HCT116 (cell line): ENCODE measurements around the gene ZDHHC22. TPM values are rescaled to one million over a fixed set of nuclear protein-coding genes. Genes with fewer than 3 reads are reported as not detected.

Experiments used
- ATAC-seq: fragments of 200-7000 bp; cut with Tn5 transposase; 2 replicates; pipeline ENCODE4 v1.9.1; 2020; ENCODE audit warnings: mild to moderate bottlenecking, moderate library complexity
- BruUV-seq: library from RNA; stranded (reverse); fragments of 400-500 nt; replicated peaks from 2 replicates; lab custom pipeline; 2021; lab: Mats Ljungman, UMichigan
- CTCF ChIA-PET: fragments of 300-600 bp; sonication (Branson Sonifier 250); formaldehyde crosslinking; loops from one replicate; lab custom pipeline; 2021; ENCODE audit warnings: antibody characterized with exemption; lab: Charles Lee
- POLR2A ChIA-PET: fragments of 300-600, 350-600 bp; sonication (Branson Sonifier 250); formaldehyde crosslinking; loops from one replicate; lab custom pipeline; 2021; ENCODE audit warnings: antibody characterized with exemption; lab: Charles Lee
- RAD21 ChIA-PET, 2 experiments: fragments of 300-600 bp; sonication (Branson Sonifier 250); formaldehyde crosslinking; loops; one replicate each; lab custom pipeline; 2023; ENCODE audit warnings: low total read pairs in 2 of 2; ENCODE audit not compliant: uncharacterized antibody in 2 of 2, unreplicated experiment in 2 of 2, low non-redundant PET in 1 of 2; lab: Charles Lee
- DNase-seq: peaks from one replicate; pipeline ENCODE4 v3.0.0-alpha.2; 2010; ENCODE audit warnings: low read depth, low spot score
- H2AFZ ChIP-seq: fragments of 200-600 bp; shearing (Covaris generic), sonication (generic); 2 replicates; pipeline ENCODE4 v1.6.1; 2017; ENCODE audit warnings: low read depth, mixed run types, mixed read lengths, antibody characterized with exemption, low read length; ENCODE audit not compliant: poor library complexity, severe bottlenecking
- H3K27ac ChIP-seq: 2 replicates; pipeline ENCODE4 v1.5.1; 2012; ENCODE audit warnings: low read depth, low read length
- H3K27me3 ChIP-seq: fragments of 200-600 bp; sonication (generic); 2 replicates; pipeline ENCODE4 v1.6.1; 2016; ENCODE audit warnings: mixed run types, low read length, mixed read lengths; ENCODE audit not compliant: insufficient read depth
- H3K36me3 ChIP-seq, 2 experiments: fragments of 200-500 bp in 1 of 2; fragments of 200-600 bp in 1 of 2; sonication (Bioruptor generic) in 1 of 2; sonication (generic) in 1 of 2; 2 replicates each; pipeline versions ENCODE4 v1.5.1 to v1.6.1; 2014 to 2016; ENCODE audit warnings: low read length in 2 of 2, inconsistent platforms in 1 of 2, mixed read lengths in 1 of 2, mixed run types in 1 of 2; ENCODE audit not compliant: insufficient read depth in 2 of 2, control insufficient read depth in 1 of 2
- H3K4me1 ChIP-seq, 2 experiments: fragments of 200-600 bp in 1 of 2; sonication (generic) in 1 of 2; 2 replicates each; pipeline versions ENCODE4 v1.5.1 to v1.6.1; 2012 to 2017; ENCODE audit warnings: low read length in 2 of 2, inconsistent platforms in 1 of 2, mild to moderate bottlenecking in 1 of 2, mixed read lengths in 1 of 2, mixed run types in 1 of 2, moderate library complexity in 1 of 2; ENCODE audit not compliant: insufficient read depth in 2 of 2, control insufficient read depth in 1 of 2
- H3K4me2 ChIP-seq: fragments of 200-600 bp; sonication (generic); 2 replicates; pipeline ENCODE4 v1.6.1; 2017; ENCODE audit warnings: mixed run types, low read length, mixed read lengths
- H3K4me3 ChIP-seq, 2 experiments: fragments of 200-600 bp in 1 of 2; sonication (generic) in 1 of 2; replicated peaks in 1 of 2; 2 replicates each; pipeline ENCODE4 v1.5.1; 2011 to 2016; ENCODE audit warnings: low read length in 2 of 2, control low read depth in 1 of 2, low read depth in 1 of 2, mild to moderate bottlenecking in 1 of 2, mixed read lengths in 1 of 2, mixed run types in 1 of 2
- H3K79me2 ChIP-seq: fragments of 200-600 bp; sonication (generic); 2 replicates; pipeline ENCODE4 v1.6.1; 2017; ENCODE audit warnings: mild to moderate bottlenecking, mixed run types, low read length, moderate library complexity, mixed read lengths; ENCODE audit not compliant: insufficient read depth
- H3K9ac ChIP-seq: fragments of 200-600 bp; sonication (generic); 2 replicates; pipeline ENCODE4 v1.6.1; 2016; ENCODE audit warnings: low read length, mixed read lengths
- H3K9me2 ChIP-seq: fragments of 200-600 bp; sonication (generic), shearing (Covaris generic); 2 replicates; pipeline ENCODE4 v1.6.1; 2017; ENCODE audit warnings: mixed run types, mild to moderate bottlenecking, moderate library complexity; ENCODE audit not compliant: insufficient read depth
- H3K9me3 ChIP-seq, 2 experiments: fragments of 200-500 bp in 1 of 2; fragments of 200-600 bp in 1 of 2; sonication (Bioruptor generic) in 1 of 2; sonication (generic) in 1 of 2; 2 replicates each; pipeline ENCODE4 v1.6.1; 2014 to 2017; ENCODE audit warnings: low read length in 2 of 2, mixed read lengths in 2 of 2, inconsistent platforms in 1 of 2, low read depth in 1 of 2, mild to moderate bottlenecking in 1 of 2, mixed run types in 1 of 2, moderate library complexity in 1 of 2; ENCODE audit not compliant: control insufficient read depth in 1 of 2, insufficient read depth in 1 of 2
- H4K20me1 ChIP-seq: fragments of 200-600 bp; sonication (generic), shearing (Covaris generic); 2 replicates; pipeline ENCODE4 v1.6.1; 2017; ENCODE audit warnings: mixed run types, mild to moderate bottlenecking, moderate library complexity; ENCODE audit not compliant: insufficient read depth
- CBX3 ChIP-seq: IDR thresholded peaks from 2 replicates; pipeline ENCODE4 v1.6.1; 2012; ENCODE audit warnings: low read depth
- CEBPB ChIP-seq: IDR thresholded peaks from 2 replicates; pipeline ENCODE4 v1.6.1; 2012; ENCODE audit warnings: low read depth
- CTCF ChIP-seq, 3 experiments: fragments of 200-600 bp in 1 of 3; sonication (generic) in 1 of 3; IDR thresholded peaks in 2 of 3; conservative IDR thresholded peaks in 1 of 3; 2 replicates each; pipeline ENCODE4 v1.5.1; 2012 to 2017; ENCODE audit warnings: low read depth in 2 of 3, low read length in 2 of 3, antibody characterized with exemption in 1 of 3, borderline replicate concordance in 1 of 3, control low read depth in 1 of 3, mild to moderate bottlenecking in 1 of 3, mixed read lengths in 1 of 3, mixed run types in 1 of 3, moderate library complexity in 1 of 3; ENCODE audit not compliant: insufficient read depth in 1 of 3
- EGR1 ChIP-seq: IDR thresholded peaks from 2 replicates; pipeline ENCODE4 v1.6.1; 2012; ENCODE audit warnings: low read depth
- ELF1 ChIP-seq: IDR thresholded peaks from 2 replicates; pipeline ENCODE4 v1.6.1; 2012; ENCODE audit warnings: low read depth, borderline replicate concordance
- EZH2 ChIP-seq: fragments of 200-600 bp; sonication (generic); IDR thresholded peaks from 2 replicates; pipeline ENCODE4 v1.6.1; 2017; ENCODE audit warnings: antibody characterized with exemption, mixed run types
- FOSL1 ChIP-seq: IDR thresholded peaks from 2 replicates; pipeline ENCODE4 v1.6.1; 2012; ENCODE audit warnings: low read depth
- JUND ChIP-seq: IDR thresholded peaks from 2 replicates; pipeline ENCODE4 v1.6.1; 2012
- MAX ChIP-seq: IDR thresholded peaks from 2 replicates; pipeline ENCODE4 v1.6.1; 2012
- POLR2AphosphoS5 ChIP-seq: IDR thresholded peaks from 2 replicates; pipeline ENCODE4 v1.6.1; 2011; ENCODE audit warnings: mild to moderate bottlenecking, low read depth, low read length, moderate library complexity
- RAD21 ChIP-seq: IDR thresholded peaks from 2 replicates; pipeline ENCODE4 v1.6.1; 2012; ENCODE audit warnings: low read depth, mild to moderate bottlenecking
- SRF ChIP-seq: IDR thresholded peaks from 2 replicates; pipeline ENCODE4 v1.6.1; 2012; ENCODE audit warnings: low read depth
- YY1 ChIP-seq: IDR thresholded peaks from 2 replicates; pipeline ENCODE4 v1.6.1; 2011; ENCODE audit warnings: low read length, low read depth, moderate library complexity, mild to moderate bottlenecking; ENCODE audit not compliant: insufficient replicate concordance; ENCODE audit errors: extremely low read depth
- ZBTB33 ChIP-seq: IDR thresholded peaks from 2 replicates; pipeline ENCODE4 v1.6.1; 2011; ENCODE audit warnings: mild to moderate bottlenecking, low read length, moderate library complexity; ENCODE audit not compliant: insufficient replicate concordance; ENCODE audit errors: extremely low read depth
- ZFX ChIP-seq: fragments of 450-650 bp; IDR thresholded peaks from 2 replicates; pipeline ENCODE4 v1.6.1; 2017
- intact Hi-C: fragments of 100-400 bp; cut with micrococcal nuclease; formaldehyde crosslinking; loops from 2 replicates; pipeline ENCODE4 v1.10.0; 2022
- total RNA-seq: library from RNA; stranded (reverse); gene quantifications from one replicate; pipeline ENCODE4 v1.2.1, GENCODE V29; 2021; ENCODE audit not compliant: unreplicated experiment
- TF ChIP-seq, protein P1 (sequence below): IDR thresholded peaks from 2 replicates; pipeline ENCODE4 v1.6.1; 2012

Gene ZDHHC22
- total RNA-seq, 1 experiment from 2014 or later: 0.10 TPM

DNA sequence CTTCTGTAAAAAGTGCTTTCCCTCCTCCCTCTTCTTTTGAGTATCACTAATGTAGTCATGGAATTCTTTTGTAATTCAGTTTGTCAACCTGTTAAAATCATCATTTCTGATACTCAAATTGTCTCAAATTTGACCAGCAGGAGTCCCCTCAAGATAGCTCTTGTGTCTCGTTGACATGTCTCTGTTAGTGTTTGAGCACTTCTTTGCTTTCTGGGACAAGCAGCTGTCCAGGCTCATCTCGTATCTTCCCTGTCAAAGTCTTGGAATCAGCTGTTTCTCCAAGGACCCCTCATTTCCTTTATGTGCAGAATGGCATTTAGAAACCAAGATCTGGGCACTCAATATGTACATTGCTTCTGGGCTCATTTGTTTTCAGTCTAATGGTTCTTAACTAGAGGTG lies 32.8 kb downstream of the ZDHHC22 start:
- no peak for ATAC-seq
- CTCF ChIA-PET: interaction anchor here (1.6 kb wide), 1 partner anchor 14 kb away, joined by 3 read pairs; no protein-coding TSS in a partner anchor

More for the DNA sequence above, 32.8 kb downstream of the ZDHHC22 start:
- no peaks in the 10 kb centered on the region for H3K9me3 ChIP-seq
- H3K4me3 ChIP-seq: no peak overlapping the region
- DNase-seq: no peak
- POLR2A ChIA-PET: no interaction called here
- no peaks in the 10 kb centered on the region for H3K27me3 ChIP-seq
- H3K27ac ChIP-seq: no peak overlapping the region
- intact Hi-C loops: no loop called here
- peaks cover 19 to 22% of the 10 kb centered on the region in 2 experiments; a peak in 3 of 4 replicates for H3K36me3 ChIP-seq
- H2AFZ ChIP-seq: no peak overlapping the region
- H4K20me1 ChIP-seq: no peaks in the 10 kb centered on the region
- H3K4me2 ChIP-seq: no peak overlapping the region
- no peaks in the 10 kb centered on the region for H3K9me2 ChIP-seq
- H3K4me1 ChIP-seq: no peaks in the 10 kb centered on the region
- no TSS peak for BruUV-seq
- no peak for TF ChIP-seq YY1
- no peak for TF ChIP-seq CEBPB
- TF ChIP-seq POLR2AphosphoS5: no peak
- TF ChIP-seq EGR1: no peak
- no peak for TF ChIP-seq FOSL1
- TF ChIP-seq ZFX: no peak
- TF ChIP-seq JUND: no peak
- TF ChIP-seq RAD21: peak; percentile 45; the same call in 1 of the 2 replicates
- no peak for TF ChIP-seq MAX
- TF ChIP-seq EZH2: no peak
- TF ChIP-seq CTCF (IDR thresholded peaks at IDR 0.05 in 2 of 3, conservative IDR thresholded peaks at IDR 0.05 in 1 of 3; ENCODE audit: borderline replicate concordance in 1 of 3, insufficient read depth in 1 of 3, low read depth in 2 of 3, low read length in 2 of 3): peak in 2 of 3 experiments; percentile 20 to 29; a peak in 2 of 6 replicates
- no peak for TF ChIP-seq CBX3
- no peak for TF ChIP-seq SRF
- no peak for TF ChIP-seq ZBTB33
- TF ChIP-seq, protein P1, sequence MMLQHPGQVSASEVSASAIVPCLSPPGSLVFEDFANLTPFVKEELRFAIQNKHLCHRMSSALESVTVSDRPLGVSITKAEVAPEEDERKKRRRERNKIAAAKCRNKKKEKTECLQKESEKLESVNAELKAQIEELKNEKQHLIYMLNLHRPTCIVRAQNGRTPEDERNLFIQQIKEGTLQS: no peak
- TF ChIP-seq ELF1: no peak
- TF ChIP-seq, all 23 proteins: peak for 2
- RAD21 ChIA-PET: interaction anchor here in 1 of 2 experiments (0.8 kb wide), 1 partner anchor 43 kb away, joined by 3 read pairs; no protein-coding TSS in a partner anchor
- Histone ChIP-seq H3K9ac (no peak overlapping the region), H3K79me2 (peaks cover 7% of the 10 kb centered on the region)
